HG02571 (cell line): ENCODE measurements around the gene CLDN6.
"Not testable (repeated sequence)": the region's sequence is repeated elsewhere in the genome, so short reads cannot be mapped to it uniquely, and the experiment has no call there.

Source experiments
- ATAC-seq: cut with Tn5 transposase; IDR thresholded peaks from one replicate; pipeline ENCODE4 v1.9.1; 2021; ENCODE audit warnings: mild to moderate bottlenecking, moderate library complexity; ENCODE audit not compliant: unreplicated experiment

CLDN6 gene

GRCh38 chr16:3052571-3053329, 34.8 kb upstream of the CLDN6 start:
- ATAC-seq = not testable (repeated sequence)

GRCh38 chr16:3051494-3051893, 33.5 kb upstream of the CLDN6 start:
- no peak for ATAC-seq

- no peak for ATAC-seq
These were observed 33.0 kb upstream of the CLDN6 start for GRCh38 chr16:3051009-3051408.

- no peak for ATAC-seq
These were observed 32.5 kb upstream of the CLDN6 start for GRCh38 chr16:3050487-3050886.

- ATAC-seq = no peak
These were observed 32.0 kb upstream of the CLDN6 start for GRCh38 chr16:3049921-3050481.

GRCh38 chr16:3047387-3047720, 29.4 kb upstream of the CLDN6 start:
- no peak for ATAC-seq

GRCh38 chr16:3046641-3047386, 28.8 kb upstream of the CLDN6 start:
- no peak for ATAC-seq

- ATAC-seq = no peak
These were observed 28.0 kb upstream of the CLDN6 start, which contains the start of gene MMP25 for GRCh38 chr16:3045758-3046640. Gene MMP25 (plus strand): TSS chr16:3046561. CDS start chr16:3046918, 357 bp downstream.

- ATAC-seq = no peak
These were observed 26.7 kb upstream of the CLDN6 start for GRCh38 chr16:3044708-3045107.

- ATAC-seq = no peak
These were observed 24.4 kb upstream of the CLDN6 start for GRCh38 chr16:3042376-3042775.

- no peak for ATAC-seq
These were observed 20.9 kb upstream of the CLDN6 start for GRCh38 chr16:3038896-3039295.

GRCh38 chr16:3038256-3038655, 20.3 kb upstream of the CLDN6 start:
- ATAC-seq = no peak

GRCh38 chr16:3036726-3037315, 18.8 kb upstream of the CLDN6 start, which contains the start of gene BICDL2:
Gene BICDL2 (minus strand): TSS chr16:3036944. CDS start chr16:3035496, 1,448 bp downstream.
- ATAC-seq = no peak

- no peak for ATAC-seq
These were observed 18.2 kb upstream of the CLDN6 start for GRCh38 chr16:3035972-3036725.

- ATAC-seq = no peak
These were observed 17.4 kb upstream of the CLDN6 start for GRCh38 chr16:3035289-3035971.

GRCh38 chr16:3032624-3033023, 14.6 kb upstream of the CLDN6 start:
- no peak for ATAC-seq

GRCh38 chr16:3030222-3031212, 12.5 kb upstream of the CLDN6 start:
- no peak for ATAC-seq
